ENCODE data around the gene CARMIL1. TPM values are rescaled to one million over a fixed set of nuclear protein-coding genes. Genes with fewer than 3 reads are reported as not detected.

The CARMIL1 gene
- total RNA-seq, 2 experiments from 2014 or later, result 3.6 to 4.1 TPM

DNA sequence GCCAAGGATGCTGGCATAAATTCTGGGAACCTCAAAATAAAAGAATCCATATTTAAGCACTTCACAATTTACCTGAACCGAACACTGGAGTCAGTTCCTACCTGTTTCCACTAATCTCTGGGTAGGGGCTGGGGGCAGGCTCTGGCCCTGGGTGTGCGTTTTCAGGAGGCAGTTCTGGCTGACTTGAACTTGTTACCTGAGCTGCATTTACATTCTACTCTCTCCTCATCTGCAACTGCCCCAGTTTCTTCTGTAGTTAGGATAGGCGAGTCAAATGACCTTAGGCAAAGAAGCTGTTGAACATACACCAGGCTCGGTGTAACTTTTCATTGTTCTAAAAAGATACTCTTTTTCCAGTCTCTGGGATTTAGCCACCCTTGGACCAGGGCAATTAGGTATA, 13.2 kb downstream of the CARMIL1 start:
- TF ChIP-seq, protein P1, sequence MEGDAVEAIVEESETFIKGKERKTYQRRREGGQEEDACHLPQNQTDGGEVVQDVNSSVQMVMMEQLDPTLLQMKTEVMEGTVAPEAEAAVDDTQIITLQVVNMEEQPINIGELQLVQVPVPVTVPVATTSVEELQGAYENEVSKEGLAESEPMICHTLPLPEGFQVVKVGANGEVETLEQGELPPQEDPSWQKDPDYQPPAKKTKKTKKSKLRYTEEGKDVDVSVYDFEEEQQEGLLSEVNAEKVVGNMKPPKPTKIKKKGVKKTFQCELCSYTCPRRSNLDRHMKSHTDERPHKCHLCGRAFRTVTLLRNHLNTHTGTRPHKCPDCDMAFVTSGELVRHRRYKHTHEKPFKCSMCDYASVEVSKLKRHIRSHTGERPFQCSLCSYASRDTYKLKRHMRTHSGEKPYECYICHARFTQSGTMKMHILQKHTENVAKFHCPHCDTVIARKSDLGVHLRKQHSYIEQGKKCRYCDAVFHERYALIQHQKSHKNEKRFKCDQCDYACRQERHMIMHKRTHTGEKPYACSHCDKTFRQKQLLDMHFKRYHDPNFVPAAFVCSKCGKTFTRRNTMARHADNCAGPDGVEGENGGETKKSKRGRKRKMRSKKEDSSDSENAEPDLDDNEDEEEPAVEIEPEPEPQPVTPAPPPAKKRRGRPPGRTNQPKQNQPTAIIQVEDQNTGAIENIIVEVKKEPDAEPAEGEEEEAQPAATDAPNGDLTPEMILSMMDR (IDR thresholded peaks at IDR 0.05), result no peak
- CTCF ChIA-PET, result interaction anchor here (0.7 to 3.0 kb wide), 5 partner anchors 12 to 199 kb away, joined by 3 to 11 read pairs (median 5); partner anchors contain the start of gene CARMIL1
- intact Hi-C loops (cut with micrococcal nuclease), result no loop called here

DNA sequence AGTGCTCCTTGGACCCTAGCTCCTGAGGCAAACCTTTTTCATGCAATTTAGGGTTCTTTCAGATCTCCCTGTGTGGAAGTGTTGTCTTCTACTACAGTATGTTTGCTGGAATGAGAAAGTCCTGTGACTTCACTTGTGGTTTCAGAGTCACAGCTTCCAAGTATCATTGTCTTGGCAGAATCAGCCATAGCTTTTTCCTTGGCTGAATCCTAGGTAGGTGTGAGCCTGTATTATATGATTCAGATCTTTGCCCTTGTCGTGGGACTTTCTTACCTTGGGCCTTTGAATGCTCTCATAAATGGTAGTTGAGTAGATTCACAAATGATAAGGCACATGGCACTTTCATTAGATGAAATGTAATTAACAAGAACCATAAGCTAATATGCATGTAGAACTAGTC, 16.5 kb downstream of the CARMIL1 start:
- Mint-ChIP-seq H3K27me3 (no peaks in the 10 kb centered on the region), H3K9me3 (no peaks in the 10 kb centered on the region), H3K27ac (no peak overlapping the region), H3K36me3 (ENCODE audit: low read depth) (no peaks in the 10 kb centered on the region), H3K4me1 (ENCODE audit: low read depth) (peaks cover 20% of the 10 kb centered on the region), H3K4me3 (no peak overlapping the region)
- ATAC-seq (no peak), DNase-seq (no peak)
- POLR2A ChIA-PET, result interaction anchor here (0.7 to 1.2 kb wide), 3 partner anchors 9 to 115 kb away, joined by 3 to 4 read pairs (median 3); no protein-coding TSS in a partner anchor
- CTCF ChIA-PET, result interaction anchor here (1.3 kb wide), 1 partner anchor 17 kb away, joined by 8 read pairs; the partner anchor contains the start of gene CARMIL1
- TF ChIP-seq, protein P1 (IDR thresholded peaks at IDR 0.05), result no peak
- intact Hi-C loops (cut with micrococcal nuclease), result no loop called here

More for the DNA sequence above, 13.2 kb downstream of the CARMIL1 start:
- Mint-ChIP-seq H3K4me3 (no peak overlapping the region), H3K4me1 (ENCODE audit: low read depth) (peaks cover 24% of the 10 kb centered on the region), H3K9me3 (no peaks in the 10 kb centered on the region), H3K27me3 (no peaks in the 10 kb centered on the region), H3K27ac (no peak overlapping the region), H3K36me3 (ENCODE audit: low read depth) (no peaks in the 10 kb centered on the region)
- DNase-seq (no peak), ATAC-seq (no peak)
- POLR2A ChIA-PET, result interaction anchor here (0.6 kb wide), 1 partner anchor 157 kb away, joined by 4 read pairs; no protein-coding TSS in a partner anchor

DNA sequence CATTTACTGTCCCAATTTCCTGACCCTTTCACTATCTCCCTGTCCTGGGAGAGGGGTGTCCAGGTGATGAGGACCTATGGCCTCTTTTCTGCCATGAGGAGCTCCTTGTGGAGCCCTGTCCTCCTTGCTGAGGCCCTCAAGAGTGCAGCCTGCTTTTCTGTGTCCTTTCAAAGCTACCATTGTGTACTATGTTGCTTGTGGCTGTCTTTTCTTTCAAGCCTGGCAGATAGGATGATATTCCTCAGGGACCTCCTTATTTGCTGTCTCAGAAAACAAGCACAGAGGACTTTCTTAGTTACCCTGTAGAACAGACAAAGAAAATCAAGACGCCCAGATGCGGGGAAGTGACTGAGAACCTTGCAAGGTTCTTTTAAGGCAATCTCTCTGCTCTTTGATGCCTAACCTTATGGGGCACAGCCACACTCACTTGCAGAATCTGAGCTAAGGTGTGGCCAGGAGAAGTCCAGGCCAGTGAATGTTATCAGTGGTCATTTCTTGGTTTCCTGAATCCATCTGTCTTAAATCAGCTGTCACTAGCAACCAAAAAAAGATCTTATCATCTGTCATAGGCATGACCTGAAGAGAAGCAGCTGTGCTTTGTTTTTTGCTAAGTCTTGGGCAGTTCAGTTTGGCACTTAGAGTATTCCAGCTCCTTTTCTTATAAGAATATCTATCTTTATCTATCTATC, 17.2 kb downstream of the CARMIL1 start:
- Mint-ChIP-seq H3K27ac (no peak overlapping the region), H3K4me1 (ENCODE audit: low read depth) (peaks cover 20% of the 10 kb centered on the region), H3K4me3 (no peak overlapping the region), H3K36me3 (ENCODE audit: low read depth) (no peaks in the 10 kb centered on the region), H3K27me3 (no peaks in the 10 kb centered on the region), H3K9me3 (no peaks in the 10 kb centered on the region)
- DNase-seq (no peak), ATAC-seq (no peak)
- ChIA-PET CTCF (interaction anchor here (1.3 kb wide), 1 partner anchor 18 kb away, joined by 8 read pairs; the partner anchor contains the start of gene CARMIL1), POLR2A (interaction anchor here (0.6 to 1.2 kb wide), 4 partner anchors 9 to 243 kb away, joined by 3 to 4 read pairs (median 3); no protein-coding TSS in a partner anchor)
- TF ChIP-seq, protein P1 (IDR thresholded peaks at IDR 0.05), result no peak
- intact Hi-C loops (cut with micrococcal nuclease), result no loop called here

DNA sequence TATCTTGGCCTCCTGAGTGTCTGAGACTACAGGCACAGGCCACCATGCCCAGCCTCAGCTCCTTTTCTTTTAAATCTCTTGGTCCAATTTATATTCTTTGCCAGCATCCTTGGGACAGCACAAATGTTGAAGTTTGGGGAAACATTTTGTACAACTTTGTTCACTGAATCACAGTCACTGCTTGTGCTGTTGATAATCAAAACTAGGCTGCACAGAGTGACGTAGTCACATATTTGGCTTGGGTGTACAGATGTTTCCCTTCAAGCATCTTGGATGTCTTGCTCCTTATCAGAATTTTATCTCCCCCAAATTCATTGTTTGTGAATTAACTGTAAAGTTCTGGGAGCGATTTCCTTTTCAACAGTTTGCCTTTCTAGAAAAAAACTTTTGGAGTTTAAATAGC, 17.9 kb downstream of the CARMIL1 start:
- Mint-ChIP-seq H3K4me1 (ENCODE audit: low read depth) (peaks cover 20% of the 10 kb centered on the region), H3K36me3 (ENCODE audit: low read depth) (no peaks in the 10 kb centered on the region), H3K27ac (no peak overlapping the region), H3K9me3 (no peaks in the 10 kb centered on the region), H3K27me3 (no peaks in the 10 kb centered on the region), H3K4me3 (no peak overlapping the region)
- POLR2A ChIA-PET, result interaction anchor here (1.2 kb wide), 1 partner anchor 19 kb away, joined by 4 read pairs; no protein-coding TSS in a partner anchor
- intact Hi-C loops (cut with micrococcal nuclease), result no loop called here
- CTCF ChIA-PET, result interaction anchor here (1.3 kb wide), 1 partner anchor 18 kb away, joined by 8 read pairs; the partner anchor contains the start of gene CARMIL1
- TF ChIP-seq, protein P1 (IDR thresholded peaks at IDR 0.05), result no peak
- DNase-seq (no peak), ATAC-seq (no peak)

All from activated CD8-positive, alpha-beta T cell treated with anti-CD3 and anti-CD28 coated beads for 36 hours (primary cell).